HG03575 (cell line): ENCODE results near the gene LMX1A.

ENCODE experiments used
- ATAC-seq: cut with Tn5 transposase; IDR thresholded peaks from one replicate; pipeline ENCODE4 v1.9.1; 2021; ENCODE audit not compliant: unreplicated experiment, insufficient number of reproducible peaks, low FRiP score; ENCODE audit errors: extremely low read depth

The LMX1A gene

GRCh38 chr1:165235155-165235776 lies 121.2 kb downstream of the LMX1A start:
- no peak for ATAC-seq

- ATAC-seq, result no peak
Measured at GRCh38 chr1:165234149-165234548, 122.4 kb downstream of the LMX1A start.

GRCh38 chr1:165228676-165229075 lies 127.8 kb downstream of the LMX1A start:
- no peak for ATAC-seq

- ATAC-seq, result no peak
Measured at GRCh38 chr1:165228111-165228655, 128.3 kb downstream of the LMX1A start.

GRCh38 chr1:165226326-165226725 lies 130.2 kb downstream of the LMX1A start:
- no peak for ATAC-seq

GRCh38 chr1:165225650-165226049 lies 130.9 kb downstream of the LMX1A start:
- no peak for ATAC-seq

- ATAC-seq, result no peak
Measured at GRCh38 chr1:165225062-165225461, 131.5 kb downstream of the LMX1A start.

- no peak for ATAC-seq
Measured at GRCh38 chr1:165224504-165224903, 132.0 kb downstream of the LMX1A start.

- ATAC-seq, result no peak
Measured at GRCh38 chr1:165222580-165222979, 133.9 kb downstream of the LMX1A start.

GRCh38 chr1:165218731-165219130 lies 137.8 kb downstream of the LMX1A start:
- no peak for ATAC-seq

GRCh38 chr1:165217958-165218357 lies 138.6 kb downstream of the LMX1A start:
- no peak for ATAC-seq

GRCh38 chr1:165216254-165216653 lies 140.3 kb downstream of the LMX1A start:
- no peak for ATAC-seq

- ATAC-seq, result no peak
Measured at GRCh38 chr1:165215676-165216075, 140.8 kb downstream of the LMX1A start.

GRCh38 chr1:165212229-165212628 lies 144.3 kb downstream of the LMX1A start:
- ATAC-seq, result no peak

GRCh38 chr1:165207853-165208515 lies 148.5 kb downstream of the LMX1A start:
- ATAC-seq, result no peak

- ATAC-seq, result no peak
Measured at GRCh38 chr1:165205145-165205544, 151.4 kb downstream of the LMX1A start.

- ATAC-seq, result no peak
Measured at GRCh38 chr1:165204548-165204947, 152.0 kb downstream of the LMX1A start.

GRCh38 chr1:165191087-165191486 lies 165.4 kb downstream of the LMX1A start:
- no peak for ATAC-seq

- no peak for ATAC-seq
Measured at GRCh38 chr1:165189913-165190312, 166.6 kb downstream of the LMX1A start.

- ATAC-seq, result no peak
Measured at GRCh38 chr1:165189011-165189410, 167.5 kb downstream of the LMX1A start.
